ENCODE data around the gene SHD.

The SHD gene

DNA sequence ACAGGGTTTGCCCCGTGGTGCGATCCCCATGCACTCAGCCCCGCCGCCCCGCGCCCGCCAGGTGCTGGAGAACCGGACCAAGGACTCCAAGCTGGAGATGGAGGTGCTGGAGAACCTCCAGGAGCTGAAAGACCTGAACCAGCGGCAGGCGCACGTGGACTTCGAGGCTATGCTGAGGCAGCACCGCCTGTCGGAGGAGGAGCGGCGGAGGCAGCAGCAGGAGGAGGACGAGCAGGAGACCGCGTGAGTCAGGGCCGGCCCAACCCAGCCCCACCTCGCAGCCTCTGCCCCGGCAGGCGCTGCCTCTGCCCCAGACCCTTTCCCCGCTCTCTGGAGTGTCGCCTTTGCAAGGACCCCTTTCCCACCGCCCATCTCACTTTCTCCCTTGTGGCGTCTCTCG is 20.9 kb upstream of the SHD start:
- Histone ChIP-seq H4K20me1 (ENCODE audit: insufficient read depth, low read length) (no peaks in the 10 kb centered on the region), H3F3A (ENCODE audit: insufficient read depth, low read length) (no peaks in the 10 kb centered on the region), H3K4me2 (ENCODE audit: low read length) (no peak overlapping the region), H3K9me3 (ENCODE audit: low read length) (no peaks in the 10 kb centered on the region), H3K36me3 (ENCODE audit: insufficient read depth, low read length) (peaks cover 61% of the 10 kb centered on the region), H3K9me2 (ENCODE audit: low read depth, low read length) (no peaks in the 10 kb centered on the region), H3K4me1 (ENCODE audit: insufficient read depth, low read length, severe bottlenecking) (no peaks in the 10 kb centered on the region), H3K9ac (ENCODE audit: low read length) (no peak overlapping the region), H3K79me2 (ENCODE audit: insufficient read depth, low read length) (no peaks in the 10 kb centered on the region), H2AFZ (ENCODE audit: low read length) (no peak overlapping the region), H3K27me3 (ENCODE audit: insufficient read depth, low read length) (no peaks in the 10 kb centered on the region), H3K27ac (ENCODE audit: low read depth, low read length, poor library complexity, severe bottlenecking) (no peak overlapping the region), H3K4me3 (ENCODE audit: low read depth, low read length, poor library complexity, severe bottlenecking) (no peak overlapping the region)
- no peak for TF ChIP-seq EZH2 (IDR thresholded peaks at IDR 0.05; ENCODE audit: borderline replicate concordance, low read length)
- TF ChIP-seq, protein P1, sequence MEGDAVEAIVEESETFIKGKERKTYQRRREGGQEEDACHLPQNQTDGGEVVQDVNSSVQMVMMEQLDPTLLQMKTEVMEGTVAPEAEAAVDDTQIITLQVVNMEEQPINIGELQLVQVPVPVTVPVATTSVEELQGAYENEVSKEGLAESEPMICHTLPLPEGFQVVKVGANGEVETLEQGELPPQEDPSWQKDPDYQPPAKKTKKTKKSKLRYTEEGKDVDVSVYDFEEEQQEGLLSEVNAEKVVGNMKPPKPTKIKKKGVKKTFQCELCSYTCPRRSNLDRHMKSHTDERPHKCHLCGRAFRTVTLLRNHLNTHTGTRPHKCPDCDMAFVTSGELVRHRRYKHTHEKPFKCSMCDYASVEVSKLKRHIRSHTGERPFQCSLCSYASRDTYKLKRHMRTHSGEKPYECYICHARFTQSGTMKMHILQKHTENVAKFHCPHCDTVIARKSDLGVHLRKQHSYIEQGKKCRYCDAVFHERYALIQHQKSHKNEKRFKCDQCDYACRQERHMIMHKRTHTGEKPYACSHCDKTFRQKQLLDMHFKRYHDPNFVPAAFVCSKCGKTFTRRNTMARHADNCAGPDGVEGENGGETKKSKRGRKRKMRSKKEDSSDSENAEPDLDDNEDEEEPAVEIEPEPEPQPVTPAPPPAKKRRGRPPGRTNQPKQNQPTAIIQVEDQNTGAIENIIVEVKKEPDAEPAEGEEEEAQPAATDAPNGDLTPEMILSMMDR (IDR thresholded peaks at IDR 0.05; ENCODE audit: low read length): no peak

DNA sequence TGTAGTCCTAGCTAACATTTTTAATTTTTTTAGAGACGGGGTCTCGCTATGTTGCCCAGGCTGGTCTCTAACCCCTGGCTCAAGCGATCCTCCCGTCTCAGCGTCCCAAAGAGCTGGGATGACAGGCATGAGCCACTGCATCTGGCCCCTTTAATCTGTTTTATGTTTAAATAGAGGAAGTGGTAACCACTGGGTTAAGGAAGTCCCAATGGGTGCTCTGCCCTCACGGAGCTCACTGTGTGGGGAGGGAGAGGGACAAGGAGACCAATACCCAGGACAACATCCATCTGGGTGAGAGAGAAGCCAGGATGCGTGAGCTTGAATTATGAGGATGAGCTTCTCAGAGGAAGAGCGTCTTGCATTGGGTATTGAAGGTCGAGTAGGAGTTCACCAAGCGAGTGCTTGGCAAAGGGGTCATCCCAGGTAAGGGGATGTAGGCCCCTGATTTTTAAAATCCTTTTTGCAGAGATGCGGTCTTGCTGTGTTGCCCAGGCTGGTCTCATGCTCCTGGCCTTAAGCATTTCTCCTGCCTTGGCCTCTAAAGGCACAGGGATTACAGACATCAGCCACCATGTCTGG is 18.4 kb upstream of the SHD start:
- H3K9ac ChIP-seq (ENCODE audit: low read length): no peak overlapping the region
- H3K4me3 ChIP-seq (ENCODE audit: low read depth, low read length, poor library complexity, severe bottlenecking): no peak overlapping the region
- no peaks in the 10 kb centered on the region for H3F3A ChIP-seq (ENCODE audit: insufficient read depth, low read length)
- no peaks in the 10 kb centered on the region for H3K9me2 ChIP-seq (ENCODE audit: low read depth, low read length)
- TF ChIP-seq EZH2 (IDR thresholded peaks at IDR 0.05; ENCODE audit: borderline replicate concordance, low read length): no peak
- TF ChIP-seq, protein P1 (IDR thresholded peaks at IDR 0.05; ENCODE audit: low read length): no peak
- no peaks in the 10 kb centered on the region for H3K79me2 ChIP-seq (ENCODE audit: insufficient read depth, low read length)
- no peak overlapping the region for H3K27ac ChIP-seq (ENCODE audit: low read depth, low read length, poor library complexity, severe bottlenecking)
- H3K9me3 ChIP-seq (ENCODE audit: low read length): no peaks in the 10 kb centered on the region
- H3K4me1 ChIP-seq (ENCODE audit: insufficient read depth, low read length, severe bottlenecking): no peaks in the 10 kb centered on the region
- no peak overlapping the region for H2AFZ ChIP-seq (ENCODE audit: low read length)
- no peak overlapping the region for H3K4me2 ChIP-seq (ENCODE audit: low read length)
- H3K36me3 ChIP-seq (ENCODE audit: insufficient read depth, low read length): peaks cover 52% of the 10 kb centered on the region
- H4K20me1 ChIP-seq (ENCODE audit: insufficient read depth, low read length): no peaks in the 10 kb centered on the region
- no peaks in the 10 kb centered on the region for H3K27me3 ChIP-seq (ENCODE audit: insufficient read depth, low read length)

DNA sequence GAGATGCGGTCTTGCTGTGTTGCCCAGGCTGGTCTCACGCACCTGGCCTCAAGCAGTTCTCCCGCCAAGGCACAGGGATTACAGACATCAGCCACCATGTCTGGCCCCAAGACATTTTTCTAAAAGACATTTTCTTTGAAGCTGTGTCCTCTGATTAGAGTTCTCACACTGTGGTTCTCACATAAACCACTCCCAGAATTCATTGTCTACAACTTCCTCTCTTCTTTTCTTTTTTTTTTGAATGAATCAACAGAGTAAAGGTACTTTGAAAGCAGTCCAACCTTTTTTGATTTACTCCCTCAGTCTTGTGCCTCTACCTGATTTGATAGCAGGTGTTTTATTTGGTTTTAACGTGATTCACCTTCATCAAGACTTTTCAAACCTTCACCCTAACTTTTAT is 14.3 kb upstream of the SHD start:
- no peak overlapping the region for H3K4me2 ChIP-seq (ENCODE audit: low read length)
- H4K20me1 ChIP-seq (ENCODE audit: insufficient read depth, low read length): no peaks in the 10 kb centered on the region
- H3K9me2 ChIP-seq (ENCODE audit: low read depth, low read length): no peaks in the 10 kb centered on the region
- H3K9ac ChIP-seq (ENCODE audit: low read length): no peak overlapping the region
- H3K9me3 ChIP-seq (ENCODE audit: low read length): no peaks in the 10 kb centered on the region
- no peak overlapping the region for H2AFZ ChIP-seq (ENCODE audit: low read length)
- TF ChIP-seq, protein P1 (IDR thresholded peaks at IDR 0.05; ENCODE audit: low read length): no peak
- no peak for TF ChIP-seq EZH2 (IDR thresholded peaks at IDR 0.05; ENCODE audit: borderline replicate concordance, low read length)
- no peak overlapping the region for H3K27ac ChIP-seq (ENCODE audit: low read depth, low read length, poor library complexity, severe bottlenecking)
- no peaks in the 10 kb centered on the region for H3K27me3 ChIP-seq (ENCODE audit: insufficient read depth, low read length)
- peaks cover 42% of the 10 kb centered on the region for H3K36me3 ChIP-seq (ENCODE audit: insufficient read depth, low read length)
- H3K4me3 ChIP-seq (ENCODE audit: low read depth, low read length, poor library complexity, severe bottlenecking): no peak overlapping the region
- H3K79me2 ChIP-seq (ENCODE audit: insufficient read depth, low read length): no peaks in the 10 kb centered on the region
- H3F3A ChIP-seq (ENCODE audit: insufficient read depth, low read length): no peaks in the 10 kb centered on the region
- no peaks in the 10 kb centered on the region for H3K4me1 ChIP-seq (ENCODE audit: insufficient read depth, low read length, severe bottlenecking)
